ENCODE results near the gene PTPN3.

The PTPN3 gene

DNA sequence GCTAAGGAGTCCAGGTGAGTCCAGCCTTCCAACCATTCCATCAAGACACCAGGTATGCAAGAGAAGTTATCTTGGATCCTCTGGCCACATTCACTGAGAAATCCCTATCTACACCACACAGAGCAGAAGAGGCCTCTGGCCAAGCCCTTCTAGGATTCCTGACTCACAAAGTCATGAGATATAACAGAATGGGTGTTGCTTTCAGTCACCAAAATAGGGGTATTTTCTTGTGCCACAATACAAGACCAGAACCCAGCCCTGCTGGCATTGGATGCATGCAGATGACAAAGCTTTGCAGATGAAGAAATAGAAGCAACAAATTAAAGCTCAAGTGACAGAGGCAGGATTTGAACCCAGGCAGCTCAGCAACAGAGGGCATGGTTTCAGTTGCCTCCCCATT lies 73.5 kb downstream of the PTPN3 start:
- no peak for TF ChIP-seq FOXP2 (optimal IDR thresholded peaks at IDR 0.05; ENCODE audit: borderline replicate concordance, extremely low read depth, extremely low read length, insufficient read depth)
- TF ChIP-seq POLR2AphosphoS5 (IDR thresholded peaks at IDR 0.05; ENCODE audit: low read depth, low read length) = no peak
- no peak for TF ChIP-seq SIN3A (IDR thresholded peaks at IDR 0.05; ENCODE audit: borderline replicate concordance, insufficient read depth, low read length)
- TF ChIP-seq, protein P1, sequence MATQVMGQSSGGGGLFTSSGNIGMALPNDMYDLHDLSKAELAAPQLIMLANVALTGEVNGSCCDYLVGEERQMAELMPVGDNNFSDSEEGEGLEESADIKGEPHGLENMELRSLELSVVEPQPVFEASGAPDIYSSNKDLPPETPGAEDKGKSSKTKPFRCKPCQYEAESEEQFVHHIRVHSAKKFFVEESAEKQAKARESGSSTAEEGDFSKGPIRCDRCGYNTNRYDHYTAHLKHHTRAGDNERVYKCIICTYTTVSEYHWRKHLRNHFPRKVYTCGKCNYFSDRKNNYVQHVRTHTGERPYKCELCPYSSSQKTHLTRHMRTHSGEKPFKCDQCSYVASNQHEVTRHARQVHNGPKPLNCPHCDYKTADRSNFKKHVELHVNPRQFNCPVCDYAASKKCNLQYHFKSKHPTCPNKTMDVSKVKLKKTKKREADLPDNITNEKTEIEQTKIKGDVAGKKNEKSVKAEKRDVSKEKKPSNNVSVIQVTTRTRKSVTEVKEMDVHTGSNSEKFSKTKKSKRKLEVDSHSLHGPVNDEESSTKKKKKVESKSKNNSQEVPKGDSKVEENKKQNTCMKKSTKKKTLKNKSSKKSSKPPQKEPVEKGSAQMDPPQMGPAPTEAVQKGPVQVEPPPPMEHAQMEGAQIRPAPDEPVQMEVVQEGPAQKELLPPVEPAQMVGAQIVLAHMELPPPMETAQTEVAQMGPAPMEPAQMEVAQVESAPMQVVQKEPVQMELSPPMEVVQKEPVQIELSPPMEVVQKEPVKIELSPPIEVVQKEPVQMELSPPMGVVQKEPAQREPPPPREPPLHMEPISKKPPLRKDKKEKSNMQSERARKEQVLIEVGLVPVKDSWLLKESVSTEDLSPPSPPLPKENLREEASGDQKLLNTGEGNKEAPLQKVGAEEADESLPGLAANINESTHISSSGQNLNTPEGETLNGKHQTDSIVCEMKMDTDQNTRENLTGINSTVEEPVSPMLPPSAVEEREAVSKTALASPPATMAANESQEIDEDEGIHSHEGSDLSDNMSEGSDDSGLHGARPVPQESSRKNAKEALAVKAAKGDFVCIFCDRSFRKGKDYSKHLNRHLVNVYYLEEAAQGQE (IDR thresholded peaks at IDR 0.05; ENCODE audit: insufficient read depth in 1 of 2, low read depth in 2 of 2, low read length in 2 of 2) = no peak
- TF ChIP-seq TAF1 (IDR thresholded peaks at IDR 0.05; ENCODE audit: borderline replicate concordance, insufficient read depth, low read length) = no peak

GRCh38 chr9:109423877-109424276 lies 74.2 kb downstream of the PTPN3 start:
- TF ChIP-seq POLR2AphosphoS5 (IDR thresholded peaks at IDR 0.05; ENCODE audit: low read depth, low read length) (no peak), FOXP2 (optimal IDR thresholded peaks at IDR 0.05; ENCODE audit: borderline replicate concordance, extremely low read depth, extremely low read length, insufficient read depth) (no peak), TAF1 (IDR thresholded peaks at IDR 0.05; ENCODE audit: borderline replicate concordance, insufficient read depth, low read length) (no peak), SIN3A (IDR thresholded peaks at IDR 0.05; ENCODE audit: borderline replicate concordance, insufficient read depth, low read length) (no peak)
- TF ChIP-seq, protein P1 (IDR thresholded peaks at IDR 0.05; ENCODE audit: insufficient read depth in 1 of 2, low read depth in 2 of 2, low read length in 2 of 2) = no peak

- TF ChIP-seq POLR2AphosphoS5 (IDR thresholded peaks at IDR 0.05; ENCODE audit: low read depth, low read length) (no peak), TAF1 (IDR thresholded peaks at IDR 0.05; ENCODE audit: borderline replicate concordance, insufficient read depth, low read length) (no peak), SIN3A (IDR thresholded peaks at IDR 0.05; ENCODE audit: borderline replicate concordance, insufficient read depth, low read length) (no peak), FOXP2 (optimal IDR thresholded peaks at IDR 0.05; ENCODE audit: borderline replicate concordance, extremely low read depth, extremely low read length, insufficient read depth) (no peak)
- TF ChIP-seq, protein P1 (IDR thresholded peaks at IDR 0.05; ENCODE audit: insufficient read depth in 1 of 2, low read depth in 2 of 2, low read length in 2 of 2) = no peak
Observed at GRCh38 chr9:109422641-109423040, 75.5 kb downstream of the PTPN3 start.

- no peak for TF ChIP-seq SIN3A (IDR thresholded peaks at IDR 0.05; ENCODE audit: borderline replicate concordance, insufficient read depth, low read length)
Observed at GRCh38 chr9:109421026-109421970, 76.8 kb downstream of the PTPN3 start.

GRCh38 chr9:109419531-109419930 lies 78.6 kb downstream of the PTPN3 start:
- TF ChIP-seq, protein P1 (IDR thresholded peaks at IDR 0.05; ENCODE audit: insufficient read depth in 1 of 2, low read depth in 2 of 2, low read length in 2 of 2) = no peak
- TF ChIP-seq FOXP2 (optimal IDR thresholded peaks at IDR 0.05; ENCODE audit: borderline replicate concordance, extremely low read depth, extremely low read length, insufficient read depth) = no peak
- TF ChIP-seq TAF1 (IDR thresholded peaks at IDR 0.05; ENCODE audit: borderline replicate concordance, insufficient read depth, low read length) = no peak
- TF ChIP-seq POLR2AphosphoS5 (IDR thresholded peaks at IDR 0.05; ENCODE audit: low read depth, low read length) = no peak
- no peak for TF ChIP-seq SIN3A (IDR thresholded peaks at IDR 0.05; ENCODE audit: borderline replicate concordance, insufficient read depth, low read length)
